ENCODE measurements around the gene CSTB.

- TF ChIP-seq, protein P1, sequence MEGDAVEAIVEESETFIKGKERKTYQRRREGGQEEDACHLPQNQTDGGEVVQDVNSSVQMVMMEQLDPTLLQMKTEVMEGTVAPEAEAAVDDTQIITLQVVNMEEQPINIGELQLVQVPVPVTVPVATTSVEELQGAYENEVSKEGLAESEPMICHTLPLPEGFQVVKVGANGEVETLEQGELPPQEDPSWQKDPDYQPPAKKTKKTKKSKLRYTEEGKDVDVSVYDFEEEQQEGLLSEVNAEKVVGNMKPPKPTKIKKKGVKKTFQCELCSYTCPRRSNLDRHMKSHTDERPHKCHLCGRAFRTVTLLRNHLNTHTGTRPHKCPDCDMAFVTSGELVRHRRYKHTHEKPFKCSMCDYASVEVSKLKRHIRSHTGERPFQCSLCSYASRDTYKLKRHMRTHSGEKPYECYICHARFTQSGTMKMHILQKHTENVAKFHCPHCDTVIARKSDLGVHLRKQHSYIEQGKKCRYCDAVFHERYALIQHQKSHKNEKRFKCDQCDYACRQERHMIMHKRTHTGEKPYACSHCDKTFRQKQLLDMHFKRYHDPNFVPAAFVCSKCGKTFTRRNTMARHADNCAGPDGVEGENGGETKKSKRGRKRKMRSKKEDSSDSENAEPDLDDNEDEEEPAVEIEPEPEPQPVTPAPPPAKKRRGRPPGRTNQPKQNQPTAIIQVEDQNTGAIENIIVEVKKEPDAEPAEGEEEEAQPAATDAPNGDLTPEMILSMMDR (IDR thresholded peaks at IDR 0.05): no peak
- no peak for TF ChIP-seq POLR2A (IDR thresholded peaks at IDR 0.05)
Measured at GRCh38 chr21:43793243-43793642, 17.1 kb upstream of the CSTB start.

All from adrenal gland (tissue), 5 donors.